Activated CD4-positive, CD25-positive, alpha-beta regulatory T cell treated with anti-CD3 and anti-CD28 coated beads, Interleukin-2, amount 50 U/mL, for 16 hours (primary cell): Measurements from ENCODE around the gene RET.

Source experiments
- DNase-seq: peaks from one replicate; pipeline ENCODE4 v3.0.0-alpha.2; 2020; ENCODE audit warnings: low read depth, low spot score

Gene RET

DNA sequence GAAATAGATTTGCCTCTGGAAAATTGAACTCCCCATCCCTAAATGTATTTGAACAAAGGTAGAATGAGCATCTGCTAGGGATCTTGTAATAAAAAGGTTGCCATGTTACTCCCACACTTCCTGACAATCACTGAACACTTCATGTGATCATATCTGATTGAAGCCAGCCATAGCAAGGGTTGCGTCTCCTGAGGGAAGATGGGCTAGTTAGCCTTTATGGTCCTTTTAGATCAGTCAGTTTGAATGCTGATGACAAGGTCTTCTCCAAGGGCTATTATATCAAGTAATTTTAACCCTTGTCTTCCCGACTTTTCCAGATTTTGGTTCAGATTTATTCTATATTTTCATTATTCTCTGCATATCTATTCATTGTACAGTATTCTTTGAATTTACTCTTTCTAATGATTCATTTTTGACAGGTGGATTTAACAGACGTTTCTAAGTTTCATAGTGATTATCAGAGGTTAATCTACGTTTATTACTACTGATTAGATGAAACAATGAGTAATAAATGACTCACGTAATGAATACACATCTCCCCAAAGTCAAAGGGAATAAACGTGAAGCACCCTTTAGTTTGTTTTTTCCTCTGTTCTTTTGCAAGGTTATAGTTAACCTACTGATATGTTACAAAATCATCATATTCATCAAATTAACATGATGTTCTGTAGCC lies 89.5 kb downstream of the RET start:
- no peak for DNase-seq

DNA sequence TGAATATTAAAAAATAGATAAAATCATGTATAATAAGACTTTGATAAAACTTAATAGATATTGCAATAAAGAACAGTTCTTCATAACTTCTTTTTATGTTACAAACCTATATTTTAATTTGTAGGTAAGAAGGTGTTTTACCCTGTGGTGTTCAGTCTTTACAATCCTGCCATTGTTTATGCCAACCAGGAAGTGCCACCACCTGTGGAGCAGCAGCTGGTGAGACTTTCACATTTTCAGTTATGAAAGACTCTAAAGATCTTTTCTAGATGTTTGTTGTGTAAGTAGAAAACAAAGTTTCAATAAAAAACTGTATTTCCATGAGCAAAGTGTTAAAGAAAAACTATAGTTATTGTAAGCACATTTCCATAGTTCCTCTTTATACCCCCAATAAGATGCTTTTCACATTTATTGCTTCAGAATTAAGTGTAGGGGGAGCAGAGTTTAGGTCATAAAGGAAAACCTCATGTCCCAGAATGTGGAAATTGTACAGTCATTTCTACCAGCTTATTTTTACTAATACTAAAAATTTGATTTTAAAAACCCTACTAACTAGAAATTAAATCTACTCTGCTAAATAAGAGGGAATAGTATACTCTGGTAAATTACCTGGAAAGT lies 90.1 kb downstream of the RET start:
- no peak for DNase-seq

- DNase-seq, result no peak
These were observed 90.6 kb downstream of the RET start for GRCh38 chr10:43167498-43167889.

DNA sequence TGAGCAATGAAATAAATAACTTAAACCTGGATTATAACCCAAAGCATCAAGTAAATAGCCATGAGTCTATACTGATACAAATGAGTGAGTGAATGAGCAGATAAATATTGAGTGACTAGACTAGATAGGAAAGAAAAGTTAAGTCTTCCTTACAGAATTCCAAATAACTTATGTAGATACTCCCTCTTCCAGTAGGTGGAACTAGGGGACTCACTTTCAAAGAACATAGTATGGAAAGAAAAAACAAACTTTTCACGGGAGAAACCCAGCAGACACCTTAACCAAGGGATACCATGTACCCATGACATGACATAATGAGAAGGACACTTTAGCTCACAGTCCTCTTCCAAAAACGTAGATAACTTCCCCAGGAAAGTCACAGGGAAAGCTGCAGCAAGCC lies 93.6 kb downstream of the RET start:
- DNase-seq, result no peak

DNA sequence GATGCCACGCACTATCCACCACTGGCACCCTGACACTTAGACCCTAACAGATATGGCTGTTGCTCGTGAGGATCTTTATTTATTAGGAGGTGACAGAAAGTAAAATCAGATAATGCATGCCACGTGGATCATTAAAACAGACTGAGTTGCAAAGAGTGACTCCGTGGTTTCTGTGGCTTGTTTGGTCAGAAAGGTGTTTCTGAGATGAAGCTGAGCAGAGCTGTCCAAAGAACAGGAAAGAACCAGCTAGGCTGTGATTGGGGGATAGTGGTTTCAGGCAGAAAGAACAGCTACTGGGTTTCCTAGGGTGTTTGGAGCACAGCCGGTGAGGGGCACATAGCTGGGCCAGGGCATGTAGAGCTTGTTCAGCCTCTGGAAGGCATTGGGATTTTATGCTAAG lies 95.8 kb downstream of the RET start:
- DNase-seq, result no peak

- no peak for DNase-seq
These were observed 96.3 kb downstream of the RET start for GRCh38 chr10:43173120-43173519.

DNA sequence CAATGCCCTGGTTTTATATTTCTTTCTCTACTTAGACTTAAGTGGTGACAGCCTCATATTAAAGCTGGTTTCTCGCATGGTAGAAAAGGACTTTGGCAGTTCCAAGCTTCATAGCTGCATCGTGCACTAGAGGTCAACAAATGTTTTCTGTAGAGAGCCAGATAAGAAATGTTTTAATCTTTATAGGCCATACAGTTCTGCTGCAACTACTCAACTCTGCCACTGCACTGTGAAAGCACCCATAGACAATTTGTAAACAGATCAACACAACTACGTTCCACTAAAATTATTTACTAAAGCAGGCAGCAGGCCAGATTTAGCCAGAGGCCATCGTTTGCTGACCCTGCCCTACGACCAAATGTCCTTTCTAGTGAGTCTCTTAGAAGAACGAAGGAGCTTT lies 98.1 kb downstream of the RET start:
- no peak for DNase-seq

DNA sequence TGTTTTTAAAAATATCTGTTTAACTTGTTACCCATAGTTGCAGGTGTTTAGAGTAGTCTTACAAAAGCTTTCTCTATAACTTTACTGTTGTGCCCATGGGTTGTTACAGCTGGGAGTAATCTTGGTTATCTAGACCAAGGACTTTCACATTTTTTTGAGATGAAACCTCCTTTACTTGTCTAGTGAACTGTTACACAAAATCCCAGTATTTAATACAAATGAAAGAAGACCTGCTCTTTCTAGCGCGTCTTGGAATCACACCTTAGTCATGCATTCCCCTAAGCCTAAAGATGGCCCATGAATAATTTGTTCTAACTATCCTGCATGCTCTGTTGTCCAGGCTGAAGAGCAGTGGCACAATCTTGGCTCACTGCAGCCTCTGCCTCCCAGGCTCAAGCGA lies 99.4 kb downstream of the RET start:
- DNase-seq, result no peak

DNA sequence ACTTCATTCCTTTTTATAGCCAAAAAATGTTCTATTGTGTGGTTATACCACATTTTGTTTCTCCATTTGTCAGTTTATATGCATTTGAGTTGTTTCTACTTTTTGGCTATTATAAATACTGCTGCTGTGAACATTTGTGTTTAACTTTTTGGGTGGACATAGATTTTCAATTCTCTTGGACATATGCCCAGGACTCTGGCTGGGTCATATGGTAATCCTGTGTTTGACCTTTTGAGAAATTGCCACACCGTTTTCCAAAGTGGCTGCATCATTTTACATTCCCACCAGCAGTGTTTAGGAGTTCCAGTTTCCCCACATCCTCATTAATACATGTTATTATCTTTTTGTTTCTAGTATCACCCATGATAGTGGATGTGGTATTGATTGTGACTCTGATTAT lies 100.7 kb downstream of the RET start:
- no peak for DNase-seq
